CD4-positive, alpha-beta T cell (primary cell): ENCODE results near the gene GAPT. TPM values are rescaled to one million over a fixed set of nuclear protein-coding genes. Genes with fewer than 3 reads are reported as not detected.

Source experiments
- ATAC-seq: fragments of 200-7000 bp; cut with Tn5 transposase; one replicate; pipeline ENCODE4 v1.10.0; 2022; ENCODE audit warnings: mild to moderate bottlenecking; ENCODE audit not compliant: poor library complexity
- CTCF ChIA-PET: fragments of 350-600 bp; sonication (Branson Sonifier 250); formaldehyde crosslinking; loops from one replicate; lab custom pipeline; 2021; ENCODE audit warnings: antibody characterized with exemption, inconsistent platforms; lab: Charles Lee
- POLR2A ChIA-PET: fragments of 350-600 bp; sonication (Branson Sonifier 250); formaldehyde crosslinking; loops from one replicate; lab custom pipeline; 2021; ENCODE audit warnings: antibody characterized with exemption, inconsistent platforms; lab: Charles Lee
- DNase-seq, 14 experiments: peaks; one replicate each; pipeline ENCODE4 v3.0.0-alpha.2; 2013 to 2020; ENCODE audit warnings: mixed read lengths in 2 of 14
- H3K27ac ChIP-seq, 2 donors: one replicate each; pipeline versions ENCODE4 v1.5.1 to v1.7.0; 2013; ENCODE audit warnings: low read length in 2 of 2, low read depth in 1 of 2, mild to moderate bottlenecking in 1 of 2
- H3K27me3 ChIP-seq, 2 experiments: 1 replicate in 1 of 2; 2 replicates in 1 of 2; pipeline versions ENCODE4 v1.6.1 to v1.7.0; 2013; ENCODE audit warnings: low read length in 2 of 2, control low read depth in 1 of 2, mild to moderate bottlenecking in 1 of 2, moderate library complexity in 1 of 2; ENCODE audit not compliant: insufficient read depth in 2 of 2, control insufficient read depth in 1 of 2
- H3K36me3 ChIP-seq: one replicate; pipeline ENCODE4 v1.6.1; 2013; ENCODE audit warnings: low read length, control low read depth; ENCODE audit not compliant: insufficient read depth
- H3K4me1 ChIP-seq: one replicate; pipeline ENCODE4 v1.6.1; 2013; ENCODE audit warnings: low read length, control low read depth; ENCODE audit not compliant: insufficient read depth
- H3K4me3 ChIP-seq: one replicate; pipeline ENCODE4 v1.5.1; 2013; ENCODE audit warnings: mild to moderate bottlenecking, low read length, moderate library complexity
- H3K9me3 ChIP-seq, 2 experiments: 1 replicate in 1 of 2; 2 replicates in 1 of 2; pipeline versions ENCODE4 v1.6.1 to v1.7.0; 2013; ENCODE audit warnings: low read length in 2 of 2, mild to moderate bottlenecking in 2 of 2, control low read depth in 1 of 2, moderate library complexity in 1 of 2; ENCODE audit not compliant: control insufficient read depth in 1 of 2, insufficient read depth in 1 of 2
- H3K27ac Mint-ChIP-seq: one replicate; pipeline ENCODE4 v1.8.0; 2020; ENCODE audit warnings: mixed read lengths
- H3K27me3 Mint-ChIP-seq: one replicate; pipeline ENCODE4 v1.8.0; 2021; ENCODE audit warnings: mixed read lengths
- H3K36me3 Mint-ChIP-seq: one replicate; pipeline ENCODE4 v1.8.0; 2021; ENCODE audit warnings: low read depth, mixed read lengths
- H3K4me1 Mint-ChIP-seq: one replicate; pipeline ENCODE4 v1.8.0; 2021; ENCODE audit warnings: low read depth, mixed read lengths
- H3K4me3 Mint-ChIP-seq: one replicate; pipeline ENCODE4 v1.8.0; 2020; ENCODE audit warnings: mild to moderate bottlenecking, mixed read lengths
- H3K9me3 Mint-ChIP-seq: one replicate; pipeline ENCODE4 v1.8.0; 2020; ENCODE audit warnings: mixed read lengths
- CTCF ChIP-seq: fragments of 200-600 bp; IDR thresholded peaks from one replicate; pipeline ENCODE4 v1.8.0; 2022; ENCODE audit warnings: antibody characterized with exemption, mild to moderate bottlenecking
- intact Hi-C, 2 experiments: fragments of 100-400 bp; cut with DNase I in 1 of 2; cut with micrococcal nuclease in 1 of 2; formaldehyde crosslinking; loops; one replicate each; pipeline versions ENCODE4 v1.15.1 to v1.9.0; 2023 to 2025; cut with DNase I, micrococcal nuclease
- total RNA-seq, 174 experiments: library from RNA in 2 of 174; stranded (reverse) in 2 of 174; gene quantifications; one replicate each; pipeline ENCODE4 v1.2.3 and lab custom pipeline; 2021 to 2026

Gene GAPT
- total RNA-seq, 2 experiments from 2014 or later: not detected

DNA sequence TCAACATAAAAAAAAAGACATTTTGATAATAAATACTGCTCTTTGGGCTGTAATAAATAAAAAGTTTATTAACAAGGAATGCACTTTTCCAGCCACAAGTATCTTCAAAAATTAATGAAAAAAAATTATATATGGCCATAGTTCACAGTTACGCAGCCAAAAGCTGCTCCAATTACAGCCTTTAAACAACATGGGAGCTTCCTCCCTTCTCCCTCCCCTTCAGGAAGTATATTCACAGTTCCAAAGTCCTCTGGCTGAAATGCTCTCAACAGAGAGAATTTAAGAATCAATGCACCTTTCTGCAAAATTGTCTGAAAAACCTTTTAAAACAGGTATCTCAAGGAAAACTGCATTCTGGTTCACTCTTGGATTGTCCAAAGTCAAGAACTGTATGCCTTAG is 37.2 kb upstream of the GAPT start:
- no peak overlapping the region for H3K27ac Mint-ChIP-seq
- peaks cover 5% of the 10 kb centered on the region for H3K36me3 Mint-ChIP-seq
- H3K4me1 ChIP-seq: peaks cover 5% of the 10 kb centered on the region
- H3K27me3 ChIP-seq: peaks cover 0 to 5% of the 10 kb centered on the region in 2 experiments
- ATAC-seq (no peak), DNase-seq (no peak)
- intact Hi-C loops: no loop called here
- no peak overlapping the region for H3K27ac ChIP-seq
- H3K27me3 Mint-ChIP-seq: peaks cover 17% of the 10 kb centered on the region
- TF ChIP-seq CTCF: no peak
- H3K36me3 ChIP-seq: no peaks in the 10 kb centered on the region
- CTCF ChIA-PET: no interaction called here
- POLR2A ChIA-PET: no interaction called here
- H3K9me3 ChIP-seq: no peaks in the 10 kb centered on the region
- peaks cover 7% of the 10 kb centered on the region for H3K4me1 Mint-ChIP-seq
- H3K4me3 ChIP-seq: no peak overlapping the region
- H3K4me3 Mint-ChIP-seq: no peak overlapping the region
- H3K9me3 Mint-ChIP-seq: no peaks in the 10 kb centered on the region

- intact Hi-C loops: loop anchor here in 1 of 2 experiments (5.0 kb wide), 1 partner anchor 1283 kb away; the partner anchor contains the start of gene GPBP1
- Mint-ChIP-seq H3K36me3 (peaks cover 8% of the 10 kb centered on the region), H3K27me3 (peaks cover 17% of the 10 kb centered on the region), H3K27ac (no peak overlapping the region), H3K4me3 (no peak overlapping the region), H3K4me1 (peaks cover 9% of the 10 kb centered on the region), H3K9me3 (no peaks in the 10 kb centered on the region)
- Histone ChIP-seq H3K4me1 (peaks cover 14% of the 10 kb centered on the region), H3K9me3 (no peaks in the 10 kb centered on the region), H3K4me3 (no peak overlapping the region), H3K27ac (no peak overlapping the region), H3K36me3 (no peaks in the 10 kb centered on the region), H3K27me3 (peaks cover 0 to 5% of the 10 kb centered on the region in 2 experiments)
- ChIA-PET POLR2A (interaction anchor here (0.9 kb wide), 1 partner anchor 23 kb away, joined by 3 read pairs; no protein-coding TSS in a partner anchor), CTCF (interaction anchor here (1.7 kb wide), 1 partner anchor 9 kb away, joined by 6 read pairs; no protein-coding TSS in a partner anchor)
- DNase-seq: no peak
- TF ChIP-seq CTCF: no peak
- ATAC-seq: no peak
These were observed 36.2 kb upstream of the GAPT start for GRCh38 chr5:58455066-58455465.

DNA sequence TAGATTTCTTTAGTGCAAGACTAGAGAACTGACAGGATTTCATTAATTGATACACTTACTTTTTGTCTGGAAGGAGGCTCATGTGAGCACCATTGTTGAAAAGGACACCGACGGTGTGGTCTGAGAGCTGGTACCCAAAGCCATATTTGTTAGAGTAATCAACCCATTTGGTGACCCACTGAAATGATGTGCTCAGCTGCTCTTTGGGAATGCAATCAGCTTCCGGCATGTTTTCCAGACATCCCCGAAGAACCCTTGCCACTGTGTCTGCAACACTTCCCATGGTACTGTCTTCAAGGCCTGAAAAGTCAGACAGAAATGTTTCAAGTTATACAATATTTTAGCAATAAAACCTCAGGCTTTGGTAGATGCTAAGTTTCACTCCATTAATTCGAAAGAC is 35.8 kb upstream of the GAPT start:
- no peak for ATAC-seq
- CTCF ChIA-PET: interaction anchor here (1.7 kb wide), 1 partner anchor 9 kb away, joined by 6 read pairs; no protein-coding TSS in a partner anchor
- Histone ChIP-seq H3K4me1 (peaks cover 18% of the 10 kb centered on the region), H3K27me3 (peaks cover 0 to 5% of the 10 kb centered on the region in 2 experiments), H3K36me3 (no peaks in the 10 kb centered on the region), H3K27ac (no peak overlapping the region), H3K9me3 (no peaks in the 10 kb centered on the region), H3K4me3 (no peak overlapping the region)
- intact Hi-C loops: loop anchor here in 1 of 2 experiments (5.0 kb wide), 1 partner anchor 1283 kb away; the partner anchor contains the start of gene GPBP1
- Mint-ChIP-seq H3K36me3 (peaks cover 8% of the 10 kb centered on the region), H3K4me1 (peaks cover 9% of the 10 kb centered on the region), H3K4me3 (no peak overlapping the region), H3K27ac (no peak overlapping the region), H3K9me3 (no peaks in the 10 kb centered on the region), H3K27me3 (peaks cover 17% of the 10 kb centered on the region)
- DNase-seq: no peak
- TF ChIP-seq CTCF: no peak
- POLR2A ChIA-PET: interaction anchor here (0.9 kb wide), 1 partner anchor 23 kb away, joined by 3 read pairs; no protein-coding TSS in a partner anchor
